GM12865 (cell line): Measurements from ENCODE around the gene CDH4.

ENCODE experiments used
- DNase-seq: peaks from one replicate; pipeline ENCODE4 v3.0.0; 2010; ENCODE audit warnings: low read depth
- H3K4me3 ChIP-seq: 2 replicates; pipeline ENCODE4 v1.5.1; 2011; ENCODE audit warnings: mild to moderate bottlenecking, low read depth, low read length, control low read depth
- CTCF ChIP-seq: IDR thresholded peaks from 2 replicates; pipeline ENCODE4 v1.5.1; 2011; ENCODE audit warnings: low read length, control low read depth, low read depth, inconsistent platforms; ENCODE audit not compliant: insufficient read depth; ENCODE audit errors: missing control alignments

CDH4 gene

GRCh38 chr20:61887596-61888093, 635.6 kb downstream of the CDH4 start:
- no peak overlapping the region for H3K4me3 ChIP-seq
- TF ChIP-seq CTCF: no peak
- no peak for DNase-seq

- no peak for TF ChIP-seq CTCF
- no peak overlapping the region for H3K4me3 ChIP-seq
- DNase-seq: no peak
Measured at GRCh38 chr20:61888101-61888865, 636.2 kb downstream of the CDH4 start.

- no peak for TF ChIP-seq CTCF
- no peak overlapping the region for H3K4me3 ChIP-seq
- no peak for DNase-seq
Measured at GRCh38 chr20:61889659-61890058, 637.6 kb downstream of the CDH4 start.

- DNase-seq: no peak
- TF ChIP-seq CTCF: no peak
- H3K4me3 ChIP-seq: no peak overlapping the region
Measured at GRCh38 chr20:61890210-61890609, 638.1 kb downstream of the CDH4 start.

GRCh38 chr20:61891476-61891875, 639.4 kb downstream of the CDH4 start:
- no peak overlapping the region for H3K4me3 ChIP-seq
- DNase-seq: no peak
- TF ChIP-seq CTCF: no peak

- H3K4me3 ChIP-seq: no peak overlapping the region
- no peak for DNase-seq
- TF ChIP-seq CTCF: no peak
Measured at GRCh38 chr20:61891916-61892649, 640.0 kb downstream of the CDH4 start.
